Measurements from ENCODE around the gene GLRA2.

The GLRA2 gene

DNA sequence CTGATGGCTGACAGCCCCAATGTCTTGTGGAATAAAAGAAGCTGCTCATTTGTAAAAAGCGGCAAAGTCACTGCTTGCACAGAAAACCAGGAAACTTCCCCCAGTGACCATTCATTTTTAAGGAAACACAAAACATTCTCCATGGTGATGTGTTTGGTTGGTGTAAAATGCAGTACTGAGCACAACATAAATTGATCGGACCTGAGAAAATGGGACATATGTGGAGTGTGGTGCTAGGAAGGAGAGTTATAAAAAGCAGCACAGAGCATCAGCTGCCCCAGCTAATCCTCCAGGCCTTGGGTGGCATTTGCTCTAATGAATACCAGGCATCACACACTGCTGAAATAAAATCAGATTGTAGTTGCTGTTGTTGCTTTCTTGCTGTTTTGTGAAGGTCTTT, 55.2 kb downstream of the GLRA2 start:
- TF ChIP-seq TAF1 (IDR thresholded peaks at IDR 0.05; ENCODE audit: low read depth) (no peak), CEBPB (IDR thresholded peaks at IDR 0.05) (no peak), ZBTB7A (IDR thresholded peaks at IDR 0.05; ENCODE audit: low read depth) (no peak), YY1 (IDR thresholded peaks at IDR 0.05; ENCODE audit: low read depth) (no peak), TCF12 (IDR thresholded peaks at IDR 0.05; ENCODE audit: low read depth) (no peak), TEAD4 (IDR thresholded peaks at IDR 0.05) (no peak), FOXM1 (IDR thresholded peaks at IDR 0.05; ENCODE audit: borderline replicate concordance, low read depth) (no peak), EP300 (IDR thresholded peaks at IDR 0.05; ENCODE audit: borderline replicate concordance) (no peak), EGR1 (IDR thresholded peaks at IDR 0.05) (no peak), CREB1 (IDR thresholded peaks at IDR 0.05; ENCODE audit: low read depth) (no peak), RAD21 (IDR thresholded peaks at IDR 0.05; ENCODE audit: low read depth) (no peak), NFIC (IDR thresholded peaks at IDR 0.05) (no peak)
- TF ChIP-seq, protein P1, sequence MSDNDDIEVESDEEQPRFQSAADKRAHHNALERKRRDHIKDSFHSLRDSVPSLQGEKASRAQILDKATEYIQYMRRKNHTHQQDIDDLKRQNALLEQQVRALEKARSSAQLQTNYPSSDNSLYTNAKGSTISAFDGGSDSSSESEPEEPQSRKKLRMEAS (IDR thresholded peaks at IDR 0.05): no peak
- TF ChIP-seq, protein P2, sequence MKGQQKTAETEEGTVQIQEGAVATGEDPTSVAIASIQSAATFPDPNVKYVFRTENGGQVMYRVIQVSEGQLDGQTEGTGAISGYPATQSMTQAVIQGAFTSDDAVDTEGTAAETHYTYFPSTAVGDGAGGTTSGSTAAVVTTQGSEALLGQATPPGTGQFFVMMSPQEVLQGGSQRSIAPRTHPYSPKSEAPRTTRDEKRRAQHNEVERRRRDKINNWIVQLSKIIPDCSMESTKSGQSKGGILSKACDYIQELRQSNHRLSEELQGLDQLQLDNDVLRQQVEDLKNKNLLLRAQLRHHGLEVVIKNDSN (IDR thresholded peaks at IDR 0.05): no peak
- TF ChIP-seq, protein P3, sequence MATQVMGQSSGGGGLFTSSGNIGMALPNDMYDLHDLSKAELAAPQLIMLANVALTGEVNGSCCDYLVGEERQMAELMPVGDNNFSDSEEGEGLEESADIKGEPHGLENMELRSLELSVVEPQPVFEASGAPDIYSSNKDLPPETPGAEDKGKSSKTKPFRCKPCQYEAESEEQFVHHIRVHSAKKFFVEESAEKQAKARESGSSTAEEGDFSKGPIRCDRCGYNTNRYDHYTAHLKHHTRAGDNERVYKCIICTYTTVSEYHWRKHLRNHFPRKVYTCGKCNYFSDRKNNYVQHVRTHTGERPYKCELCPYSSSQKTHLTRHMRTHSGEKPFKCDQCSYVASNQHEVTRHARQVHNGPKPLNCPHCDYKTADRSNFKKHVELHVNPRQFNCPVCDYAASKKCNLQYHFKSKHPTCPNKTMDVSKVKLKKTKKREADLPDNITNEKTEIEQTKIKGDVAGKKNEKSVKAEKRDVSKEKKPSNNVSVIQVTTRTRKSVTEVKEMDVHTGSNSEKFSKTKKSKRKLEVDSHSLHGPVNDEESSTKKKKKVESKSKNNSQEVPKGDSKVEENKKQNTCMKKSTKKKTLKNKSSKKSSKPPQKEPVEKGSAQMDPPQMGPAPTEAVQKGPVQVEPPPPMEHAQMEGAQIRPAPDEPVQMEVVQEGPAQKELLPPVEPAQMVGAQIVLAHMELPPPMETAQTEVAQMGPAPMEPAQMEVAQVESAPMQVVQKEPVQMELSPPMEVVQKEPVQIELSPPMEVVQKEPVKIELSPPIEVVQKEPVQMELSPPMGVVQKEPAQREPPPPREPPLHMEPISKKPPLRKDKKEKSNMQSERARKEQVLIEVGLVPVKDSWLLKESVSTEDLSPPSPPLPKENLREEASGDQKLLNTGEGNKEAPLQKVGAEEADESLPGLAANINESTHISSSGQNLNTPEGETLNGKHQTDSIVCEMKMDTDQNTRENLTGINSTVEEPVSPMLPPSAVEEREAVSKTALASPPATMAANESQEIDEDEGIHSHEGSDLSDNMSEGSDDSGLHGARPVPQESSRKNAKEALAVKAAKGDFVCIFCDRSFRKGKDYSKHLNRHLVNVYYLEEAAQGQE (IDR thresholded peaks at IDR 0.05; ENCODE audit: low read depth): no peak

DNA sequence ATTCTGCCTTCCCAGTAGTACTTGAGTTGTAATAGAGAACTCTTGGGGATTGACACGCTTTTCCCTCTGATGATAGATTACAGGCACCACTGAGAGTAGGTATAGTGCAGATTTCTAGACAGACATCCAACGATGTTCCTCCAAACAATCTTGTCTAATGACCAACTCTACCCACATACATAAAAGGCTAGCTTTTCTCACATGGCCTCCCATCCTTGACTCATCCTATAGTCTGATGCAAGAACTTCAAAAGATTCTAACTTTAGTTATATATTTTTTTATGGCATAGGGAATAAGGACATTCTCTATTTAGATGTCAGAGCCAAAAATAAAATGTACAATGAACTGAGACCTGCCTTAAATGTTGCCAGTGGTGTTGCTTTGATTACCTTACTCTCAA, 60.9 kb downstream of the GLRA2 start:
- TF ChIP-seq TAF1 (IDR thresholded peaks at IDR 0.05; ENCODE audit: low read depth) (no peak), NFIC (IDR thresholded peaks at IDR 0.05) (no peak), CEBPB (IDR thresholded peaks at IDR 0.05) (no peak), YY1 (IDR thresholded peaks at IDR 0.05; ENCODE audit: low read depth) (no peak)
- TF ChIP-seq, protein P3 (IDR thresholded peaks at IDR 0.05; ENCODE audit: low read depth): no peak

DNA sequence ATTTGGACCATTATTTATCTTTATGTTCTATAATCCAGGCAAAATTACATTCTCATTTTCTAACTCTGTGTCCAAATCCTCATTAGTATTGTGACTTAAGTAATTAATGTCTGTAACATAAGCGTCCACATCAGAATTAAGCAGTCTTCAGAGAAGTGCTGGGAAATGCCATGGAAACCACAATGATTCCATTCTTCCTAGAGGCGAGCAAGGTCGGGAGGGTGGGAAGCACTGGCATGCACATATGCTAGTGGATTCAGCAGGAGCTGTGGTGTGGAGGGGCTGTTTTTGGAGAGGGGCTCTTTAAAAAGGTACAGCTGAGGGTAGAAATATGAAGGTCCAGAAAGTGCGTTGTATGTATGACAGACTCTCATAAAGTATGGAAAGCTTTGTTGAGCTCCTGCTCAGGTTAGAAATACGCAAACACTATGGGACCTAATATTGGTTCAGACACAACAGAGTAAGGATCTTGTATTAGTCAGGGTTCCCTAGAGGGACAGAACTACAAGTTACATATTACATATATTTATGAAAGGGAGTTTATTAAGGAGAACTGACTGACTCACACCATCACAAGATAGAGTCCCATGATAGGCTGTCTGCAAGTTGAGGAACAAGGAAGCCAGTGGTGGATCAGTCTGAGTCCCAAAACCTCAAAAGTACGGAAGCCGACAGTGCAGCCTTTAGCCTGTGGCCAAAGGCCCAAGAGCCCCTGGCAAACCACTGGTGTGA, 61.5 kb downstream of the GLRA2 start:
- TF ChIP-seq TCF12 (IDR thresholded peaks at IDR 0.05; ENCODE audit: low read depth) (no peak), EP300 (IDR thresholded peaks at IDR 0.05; ENCODE audit: borderline replicate concordance) (no peak), NFIC (IDR thresholded peaks at IDR 0.05) (no peak), TEAD4 (IDR thresholded peaks at IDR 0.05) (no peak), CREB1 (IDR thresholded peaks at IDR 0.05; ENCODE audit: low read depth) (no peak), YY1 (IDR thresholded peaks at IDR 0.05; ENCODE audit: low read depth) (no peak), EGR1 (IDR thresholded peaks at IDR 0.05) (no peak), FOXM1 (IDR thresholded peaks at IDR 0.05; ENCODE audit: borderline replicate concordance, low read depth) (no peak)
- TF ChIP-seq, protein P2 (IDR thresholded peaks at IDR 0.05): no peak
- TF ChIP-seq, protein P3 (IDR thresholded peaks at IDR 0.05; ENCODE audit: low read depth): no peak

DNA sequence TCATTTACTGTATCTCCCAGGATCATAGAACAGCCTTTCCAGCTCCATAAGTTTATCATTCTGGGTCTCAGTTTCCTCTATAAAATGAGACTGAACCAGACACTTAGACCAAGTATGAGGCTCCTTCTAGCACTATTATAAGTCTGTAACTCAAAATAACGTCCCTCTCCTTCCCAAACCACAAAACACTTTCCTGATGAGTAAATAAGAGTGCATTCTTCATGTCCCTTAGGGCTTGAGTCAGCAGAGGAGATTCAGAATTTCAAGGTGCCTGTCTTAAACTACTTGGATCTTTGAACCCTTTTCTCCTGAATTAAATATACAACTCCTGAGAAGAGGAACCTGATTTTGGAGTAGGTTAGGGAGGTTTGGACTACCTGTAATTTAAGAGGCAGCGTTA, 62.6 kb downstream of the GLRA2 start:
- no peak for TF ChIP-seq ZBTB7A (IDR thresholded peaks at IDR 0.05; ENCODE audit: low read depth)
- no peak for TF ChIP-seq RAD21 (IDR thresholded peaks at IDR 0.05; ENCODE audit: low read depth)
- TF ChIP-seq, protein P2 (IDR thresholded peaks at IDR 0.05): no peak
- TF ChIP-seq NFIC (IDR thresholded peaks at IDR 0.05): no peak

Data from Ishikawa (cell line).